ENCODE data around the gene ZNF547.

- no peak for TF ChIP-seq CTCF (IDR thresholded peaks at IDR 0.05)
- TF ChIP-seq POLR2A (IDR thresholded peaks at IDR 0.05): no peak
Measured at GRCh38 chr19:57350877-57351805, 12.2 kb upstream of the ZNF547 start, which contains the start of gene ZNF304.
